DOHH2 (cell line): ENCODE measurements around the gene SORBS1.

Source experiments
- H3F3A ChIP-seq: fragments of 200-600 bp; sonication (generic), shearing (Covaris generic); 2 replicates; pipeline ENCODE4 v1.6.0; 2016; ENCODE audit warnings: antibody characterized with exemption, mild to moderate bottlenecking; ENCODE audit not compliant: control insufficient read depth, insufficient read depth
- H3K27ac ChIP-seq: fragments of 200-600 bp; sonication (generic); 2 replicates; pipeline ENCODE4 v1.5.1; 2014; ENCODE audit warnings: low read depth, mild to moderate bottlenecking, low read length, moderate library complexity
- H3K27me3 ChIP-seq: fragments of 200-600 bp; sonication (generic); 2 replicates; pipeline ENCODE4 v1.6.1; 2014; ENCODE audit warnings: mild to moderate bottlenecking, low read length, mixed read lengths; ENCODE audit not compliant: control insufficient read depth
- H3K36me3 ChIP-seq: fragments of 200-600 bp; sonication (generic); 2 replicates; pipeline ENCODE4 v1.6.1; 2014; ENCODE audit warnings: mild to moderate bottlenecking, low read length, moderate library complexity, mixed read lengths; ENCODE audit not compliant: control insufficient read depth
- H3K4me1 ChIP-seq: fragments of 200-600 bp; sonication (generic); 2 replicates; pipeline ENCODE4 v1.6.1; 2014; ENCODE audit warnings: mild to moderate bottlenecking, low read length, mixed read lengths; ENCODE audit not compliant: control insufficient read depth
- H3K4me2 ChIP-seq: fragments of 200-600 bp; sonication (generic); 2 replicates; pipeline ENCODE4 v1.6.0; 2014; ENCODE audit warnings: mild to moderate bottlenecking, low read length, moderate library complexity
- H3K4me3 ChIP-seq: fragments of 200-600 bp; sonication (generic); 2 replicates; pipeline ENCODE4 v1.5.1; 2014; ENCODE audit warnings: mild to moderate bottlenecking, low read length, mixed read lengths
- H3K79me2 ChIP-seq: fragments of 200-600 bp; sonication (generic); 2 replicates; pipeline ENCODE4 v1.6.1; 2014; ENCODE audit warnings: mild to moderate bottlenecking, low read length, mixed read lengths; ENCODE audit not compliant: control insufficient read depth
- H3K9me2 ChIP-seq: fragments of 200-600 bp; sonication (generic); replicated peaks from 2 replicates; pipeline ENCODE4 v1.6.1; 2014; ENCODE audit warnings: mild to moderate bottlenecking, low read length, mixed read lengths; ENCODE audit not compliant: control insufficient read depth
- H3K9me3 ChIP-seq: fragments of 200-600 bp; sonication (generic); 2 replicates; pipeline ENCODE4 v1.6.1; 2014; ENCODE audit warnings: antibody characterized with exemption, low read length, mixed read lengths; ENCODE audit not compliant: control insufficient read depth, insufficient read depth
- H4K20me1 ChIP-seq: fragments of 200-600 bp; sonication (generic); 2 replicates; pipeline ENCODE4 v1.6.0; 2014; ENCODE audit warnings: low read depth, mild to moderate bottlenecking, antibody characterized with exemption, low read length, moderate library complexity; ENCODE audit not compliant: control insufficient read depth, insufficient read depth
- CTCF ChIP-seq: fragments of 200-600 bp; sonication (generic); IDR thresholded peaks from one replicate; pipeline ENCODE4 v1.5.1; 2014; ENCODE audit warnings: antibody characterized with exemption, mild to moderate bottlenecking, low read depth, low read length; ENCODE audit not compliant: poor library complexity, severe bottlenecking
- EZH2phosphoT487 ChIP-seq: fragments of 200-600 bp; sonication (generic); IDR thresholded peaks from 2 replicates; pipeline ENCODE4 v1.6.1; 2017; ENCODE audit warnings: borderline replicate concordance, mild to moderate bottlenecking, antibody characterized with exemption, low read length, moderate library complexity, mixed read lengths

Gene SORBS1

DNA sequence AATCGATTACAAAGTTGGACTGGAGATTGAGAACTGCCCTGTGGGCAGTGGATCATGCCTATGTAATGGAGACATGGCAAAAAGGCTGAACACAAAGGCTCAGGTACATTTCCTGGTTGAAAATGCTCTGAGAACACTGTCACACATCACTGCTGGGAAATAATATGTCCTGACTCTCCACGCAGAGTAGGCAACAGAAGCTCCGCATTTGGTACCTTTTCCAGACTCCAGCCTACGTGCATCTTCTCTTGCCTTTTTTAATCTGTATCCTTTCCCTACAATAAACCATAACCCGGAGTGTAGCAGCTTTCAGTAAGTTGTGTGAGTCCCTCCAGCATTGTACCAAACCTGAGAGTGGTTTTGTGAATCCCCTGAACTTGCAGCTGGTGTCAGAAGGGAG, 134.7 kb downstream of the SORBS1 start:
- Histone ChIP-seq H3F3A (no peaks in the 10 kb centered on the region), H3K36me3 (no peaks in the 10 kb centered on the region), H3K9me3 (no peaks in the 10 kb centered on the region), H3K4me3 (no peak overlapping the region), H3K79me2 (no peaks in the 10 kb centered on the region), H3K27me3 (peaks cover 33% of the 10 kb centered on the region), H3K4me1 (no peaks in the 10 kb centered on the region), H3K4me2 (no peak overlapping the region), H3K27ac (no peak overlapping the region), H3K9me2 (no peaks in the 10 kb centered on the region), H4K20me1 (no peaks in the 10 kb centered on the region)
- no peak for TF ChIP-seq EZH2phosphoT487
- TF ChIP-seq CTCF = no peak

- H3K27ac ChIP-seq = no peak overlapping the region
- H3K36me3 ChIP-seq = no peaks in the 10 kb centered on the region
- no peak overlapping the region for H3K4me2 ChIP-seq
- no peaks in the 10 kb centered on the region for H4K20me1 ChIP-seq
- no peaks in the 10 kb centered on the region for H3K79me2 ChIP-seq
- H3K4me1 ChIP-seq = no peaks in the 10 kb centered on the region
- TF ChIP-seq CTCF (no peak), EZH2phosphoT487 (no peak)
- no peaks in the 10 kb centered on the region for H3F3A ChIP-seq
- H3K4me3 ChIP-seq = no peak overlapping the region
- no peaks in the 10 kb centered on the region for H3K9me2 ChIP-seq
- no peaks in the 10 kb centered on the region for H3K9me3 ChIP-seq
- peaks cover 32% of the 10 kb centered on the region for H3K27me3 ChIP-seq
Observed at GRCh38 chr10:95425592-95426465, 135.3 kb downstream of the SORBS1 start.

DNA sequence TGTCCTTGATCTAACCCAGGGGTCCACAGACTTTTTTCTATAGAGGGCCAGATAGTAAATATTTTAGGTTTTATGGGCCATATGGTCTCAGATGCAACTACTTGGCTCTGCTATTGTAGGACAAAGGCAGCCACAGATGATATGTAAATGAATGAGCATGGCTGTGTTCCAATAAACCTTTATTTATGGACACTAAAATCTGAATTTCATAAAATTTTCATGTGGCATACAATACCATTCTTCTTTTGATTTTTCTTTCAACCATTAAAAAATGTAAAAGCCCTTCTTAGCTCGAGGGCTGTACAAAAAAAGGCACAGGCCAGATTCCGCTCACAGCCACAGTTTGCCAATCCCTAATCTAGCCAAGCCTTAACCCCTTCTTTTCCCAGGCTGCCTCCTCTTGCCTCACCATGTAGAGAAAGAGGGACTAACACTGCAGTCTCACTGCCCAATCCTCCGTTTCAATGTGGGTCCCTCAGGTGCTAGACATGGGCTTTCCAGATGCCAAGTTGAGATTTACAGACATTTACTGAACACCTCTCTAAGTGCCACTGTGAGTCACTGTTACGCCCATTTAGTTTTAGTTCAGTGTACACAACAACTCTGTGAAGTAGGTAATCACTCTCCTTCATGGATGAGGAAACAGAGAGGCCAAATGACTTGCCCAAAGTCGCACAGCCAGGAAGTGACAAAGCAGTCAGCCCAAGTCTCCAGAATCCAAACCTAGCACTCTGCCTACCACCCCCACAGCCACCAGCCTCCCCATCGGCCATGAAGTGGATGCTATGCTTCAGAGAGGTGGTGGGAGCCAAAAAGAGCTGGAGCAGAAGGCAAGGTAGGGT, 137.8 kb downstream of the SORBS1 start:
- H3K36me3 ChIP-seq = no peaks in the 10 kb centered on the region
- no peaks in the 10 kb centered on the region for H3K9me3 ChIP-seq
- H3K4me1 ChIP-seq = no peaks in the 10 kb centered on the region
- no peaks in the 10 kb centered on the region for H4K20me1 ChIP-seq
- no peak overlapping the region for H3K4me3 ChIP-seq
- H3K79me2 ChIP-seq = no peaks in the 10 kb centered on the region
- H3K4me2 ChIP-seq = no peak overlapping the region
- TF ChIP-seq EZH2phosphoT487 (no peak), CTCF (no peak)
- no peaks in the 10 kb centered on the region for H3K9me2 ChIP-seq
- H3F3A ChIP-seq = no peaks in the 10 kb centered on the region
- no peak overlapping the region for H3K27ac ChIP-seq
- H3K27me3 ChIP-seq = peaks cover 30% of the 10 kb centered on the region
